ENCODE results near the gene CST9. TPM values are rescaled to one million over a fixed set of nuclear protein-coding genes. Genes with fewer than 3 reads are reported as not detected.

The CST9 gene
- total and polyA plus RNA-seq, 2 of the 13 experiments (the other 11 are each of a cell fraction or from before 2014, with no cell fraction given), result 0.07 TPM; not detected in 1

DNA sequence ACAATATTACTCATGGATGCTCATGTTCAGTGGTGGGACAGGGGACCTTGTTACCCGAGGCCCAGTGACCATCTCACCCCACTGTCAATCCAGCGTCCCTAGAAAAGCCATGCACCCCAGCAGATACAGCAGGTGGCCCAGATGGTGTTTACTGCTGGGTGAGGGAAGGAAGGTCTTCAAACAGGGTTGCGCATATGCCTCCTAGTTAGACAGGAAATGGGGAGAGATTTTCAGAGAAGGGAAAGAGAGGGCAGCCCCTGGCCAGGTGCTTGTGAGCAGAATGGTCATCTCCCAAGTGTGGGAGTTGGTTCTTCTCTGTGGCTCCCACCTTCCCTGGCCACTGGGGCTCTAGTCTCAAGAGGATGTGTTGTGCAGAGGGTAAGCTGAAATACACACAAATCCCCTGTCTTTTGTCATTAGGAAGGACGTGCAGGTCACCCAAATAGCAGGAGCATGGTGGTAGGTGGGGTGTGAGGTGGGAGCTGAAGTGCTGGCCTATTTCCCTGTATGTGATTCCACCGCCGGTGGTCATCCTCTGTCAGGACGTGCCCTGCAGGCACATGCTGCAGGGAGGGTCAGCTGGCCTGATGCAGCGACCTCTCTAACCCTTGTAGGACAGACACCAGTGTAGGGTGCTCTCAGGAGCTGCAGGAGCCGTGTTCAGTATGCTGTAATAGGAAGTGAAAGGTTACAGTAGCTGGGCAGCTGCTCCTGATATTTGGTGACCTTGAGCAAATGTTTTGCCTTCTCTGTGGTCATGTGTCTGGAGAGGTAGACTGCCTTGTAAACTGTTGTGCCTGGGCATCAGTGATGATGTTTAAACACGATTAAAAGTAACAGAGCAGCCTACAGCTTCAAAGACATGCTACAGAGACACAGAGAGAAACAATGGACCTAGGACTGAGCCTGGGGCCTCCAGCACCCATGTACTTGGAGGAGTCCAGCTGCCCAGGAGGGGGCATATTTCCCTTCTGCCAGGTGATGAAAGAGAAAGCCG lies 35.3 kb upstream of the CST9 start (continued):
- TF ChIP-seq, protein P1, sequence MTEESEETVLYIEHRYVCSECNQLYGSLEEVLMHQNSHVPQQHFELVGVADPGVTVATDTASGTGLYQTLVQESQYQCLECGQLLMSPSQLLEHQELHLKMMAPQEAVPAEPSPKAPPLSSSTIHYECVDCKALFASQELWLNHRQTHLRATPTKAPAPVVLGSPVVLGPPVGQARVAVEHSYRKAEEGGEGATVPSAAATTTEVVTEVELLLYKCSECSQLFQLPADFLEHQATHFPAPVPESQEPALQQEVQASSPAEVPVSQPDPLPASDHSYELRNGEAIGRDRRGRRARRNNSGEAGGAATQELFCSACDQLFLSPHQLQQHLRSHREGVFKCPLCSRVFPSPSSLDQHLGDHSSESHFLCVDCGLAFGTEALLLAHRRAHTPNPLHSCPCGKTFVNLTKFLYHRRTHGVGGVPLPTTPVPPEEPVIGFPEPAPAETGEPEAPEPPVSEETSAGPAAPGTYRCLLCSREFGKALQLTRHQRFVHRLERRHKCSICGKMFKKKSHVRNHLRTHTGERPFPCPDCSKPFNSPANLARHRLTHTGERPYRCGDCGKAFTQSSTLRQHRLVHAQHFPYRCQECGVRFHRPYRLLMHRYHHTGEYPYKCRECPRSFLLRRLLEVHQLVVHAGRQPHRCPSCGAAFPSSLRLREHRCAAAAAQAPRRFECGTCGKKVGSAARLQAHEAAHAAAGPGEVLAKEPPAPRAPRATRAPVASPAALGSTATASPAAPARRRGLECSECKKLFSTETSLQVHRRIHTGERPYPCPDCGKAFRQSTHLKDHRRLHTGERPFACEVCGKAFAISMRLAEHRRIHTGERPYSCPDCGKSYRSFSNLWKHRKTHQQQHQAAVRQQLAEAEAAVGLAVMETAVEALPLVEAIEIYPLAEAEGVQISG (CRISPR knock-in tag; IDR thresholded peaks at IDR 0.05), result peak; percentile 53
- TF ChIP-seq SNAI1 (CRISPR knock-in tag; IDR thresholded peaks at IDR 0.05; ENCODE audit: borderline replicate concordance), result no peak
- no peak; the same call in 1 of the 2 replicates for TF ChIP-seq ZNF230 (CRISPR knock-in tag; IDR thresholded peaks at IDR 0.05)
- 0 out of 2 replicates have a peak, but pooled peaks have one; percentile 1 for TF ChIP-seq NFE2 (CRISPR knock-in tag; IDR thresholded peaks at IDR 0.05)
- TF ChIP-seq YY1 (IDR thresholded peaks at IDR 0.05; ENCODE audit: insufficient read depth, insufficient replicate concordance, low read depth, low read length), result no peak
- no peak; the same call in 1 of the 2 replicates for TF ChIP-seq NKX3-1 (CRISPR knock-in tag; IDR thresholded peaks at IDR 0.05)
- no peak for TF ChIP-seq CCAR2 (optimal IDR thresholded peaks at IDR 0.05; ENCODE audit: low read depth, low read length)
- TF ChIP-seq ERF (CRISPR knock-in tag; IDR thresholded peaks at IDR 0.05), result peak; percentile 90
- TF ChIP-seq ELF4 (CRISPR knock-in tag; IDR thresholded peaks at IDR 0.05; ENCODE audit: borderline replicate concordance), result no peak
- TF ChIP-seq RBAK (CRISPR knock-in tag; IDR thresholded peaks at IDR 0.05), result no peak
- TF ChIP-seq, protein P2, sequence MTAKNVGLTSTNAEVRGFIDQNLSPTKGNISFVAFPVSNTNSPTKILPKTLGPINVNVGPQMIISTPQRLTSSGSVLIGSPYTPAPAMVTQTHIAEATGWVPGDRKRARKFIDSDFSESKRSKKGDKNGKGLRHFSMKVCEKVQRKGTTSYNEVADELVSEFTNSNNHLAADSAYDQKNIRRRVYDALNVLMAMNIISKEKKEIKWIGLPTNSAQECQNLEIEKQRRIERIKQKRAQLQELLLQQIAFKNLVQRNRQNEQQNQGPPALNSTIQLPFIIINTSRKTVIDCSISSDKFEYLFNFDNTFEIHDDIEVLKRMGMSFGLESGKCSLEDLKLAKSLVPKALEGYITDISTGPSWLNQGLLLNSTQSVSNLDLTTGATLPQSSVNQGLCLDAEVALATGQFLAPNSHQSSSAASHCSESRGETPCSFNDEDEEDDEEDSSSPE (CRISPR knock-in tag; IDR thresholded peaks at IDR 0.05), result no peak; the same call in 1 of the 2 replicates
- TF ChIP-seq ARHGAP35 (CRISPR knock-in tag; IDR thresholded peaks at IDR 0.05; ENCODE audit: borderline replicate concordance), result no peak
- no peak for TF ChIP-seq NFE2L2 (IDR thresholded peaks at IDR 0.05; ENCODE audit: low read length)
- TF ChIP-seq ARNTL (CRISPR knock-in tag; IDR thresholded peaks at IDR 0.05), result peak; percentile 63; the same call in 1 of the 2 replicates
- TF ChIP-seq, protein P3, sequence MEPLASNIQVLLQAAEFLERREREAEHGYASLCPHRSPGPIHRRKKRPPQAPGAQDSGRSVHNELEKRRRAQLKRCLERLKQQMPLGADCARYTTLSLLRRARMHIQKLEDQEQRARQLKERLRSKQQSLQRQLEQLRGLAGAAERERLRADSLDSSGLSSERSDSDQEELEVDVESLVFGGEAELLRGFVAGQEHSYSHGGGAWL (CRISPR knock-in tag; IDR thresholded peaks at IDR 0.05), result no peak
- TF ChIP-seq BORCS8-MEF2B (CRISPR knock-in tag; IDR thresholded peaks at IDR 0.05), result peak; percentile 91
- TF ChIP-seq FOXJ3 (CRISPR knock-in tag; IDR thresholded peaks at IDR 0.05; ENCODE audit: borderline replicate concordance), result no peak; the same call in 1 of the 2 replicates
- 0 out of 2 replicates have a peak, but pooled peaks have one; percentile 52 for TF ChIP-seq ZNF766 (CRISPR knock-in tag; IDR thresholded peaks at IDR 0.05; ENCODE audit: borderline replicate concordance)
- peak; percentile 29 for TF ChIP-seq CBX1 (IDR thresholded peaks at IDR 0.05; ENCODE audit: low read depth)
- TF ChIP-seq ELF3 (CRISPR knock-in tag; IDR thresholded peaks at IDR 0.05), result peak; percentile 96
- TF ChIP-seq, protein P4, sequence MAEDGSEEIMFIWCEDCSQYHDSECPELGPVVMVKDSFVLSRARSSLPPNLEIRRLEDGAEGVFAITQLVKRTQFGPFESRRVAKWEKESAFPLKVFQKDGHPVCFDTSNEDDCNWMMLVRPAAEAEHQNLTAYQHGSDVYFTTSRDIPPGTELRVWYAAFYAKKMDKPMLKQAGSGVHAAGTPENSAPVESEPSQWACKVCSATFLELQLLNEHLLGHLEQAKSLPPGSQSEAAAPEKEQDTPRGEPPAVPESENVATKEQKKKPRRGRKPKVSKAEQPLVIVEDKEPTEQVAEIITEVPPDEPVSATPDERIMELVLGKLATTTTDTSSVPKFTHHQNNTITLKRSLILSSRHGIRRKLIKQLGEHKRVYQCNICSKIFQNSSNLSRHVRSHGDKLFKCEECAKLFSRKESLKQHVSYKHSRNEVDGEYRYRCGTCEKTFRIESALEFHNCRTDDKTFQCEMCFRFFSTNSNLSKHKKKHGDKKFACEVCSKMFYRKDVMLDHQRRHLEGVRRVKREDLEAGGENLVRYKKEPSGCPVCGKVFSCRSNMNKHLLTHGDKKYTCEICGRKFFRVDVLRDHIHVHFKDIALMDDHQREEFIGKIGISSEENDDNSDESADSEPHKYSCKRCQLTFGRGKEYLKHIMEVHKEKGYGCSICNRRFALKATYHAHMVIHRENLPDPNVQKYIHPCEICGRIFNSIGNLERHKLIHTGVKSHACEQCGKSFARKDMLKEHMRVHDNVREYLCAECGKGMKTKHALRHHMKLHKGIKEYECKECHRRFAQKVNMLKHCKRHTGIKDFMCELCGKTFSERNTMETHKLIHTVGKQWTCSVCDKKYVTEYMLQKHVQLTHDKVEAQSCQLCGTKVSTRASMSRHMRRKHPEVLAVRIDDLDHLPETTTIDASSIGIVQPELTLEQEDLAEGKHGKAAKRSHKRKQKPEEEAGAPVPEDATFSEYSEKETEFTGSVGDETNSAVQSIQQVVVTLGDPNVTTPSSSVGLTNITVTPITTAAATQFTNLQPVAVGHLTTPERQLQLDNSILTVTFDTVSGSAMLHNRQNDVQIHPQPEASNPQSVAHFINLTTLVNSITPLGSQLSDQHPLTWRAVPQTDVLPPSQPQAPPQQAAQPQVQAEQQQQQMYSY (CRISPR knock-in tag; IDR thresholded peaks at IDR 0.05), result no peak; the same call in 1 of the 2 replicates

Data from HepG2 (cell line).